SK-N-SH treated with all-trans-retinoic acid at 6 μM for 48 hours (cell line): ENCODE results near the gene TAS2R42.

ENCODE experiments used
- ATAC-seq: fragments of 200-7000 bp; cut with Tn5 transposase; 3 replicates; pipeline ENCODE4 v1.9.1; 2020; ENCODE audit warnings: mild to moderate bottlenecking, moderate library complexity
- ARNTL ChIP-seq: fragments of 450-650 bp; formaldehyde crosslinking; IDR thresholded peaks from 2 replicates; pipeline ENCODE4 v1.5.0; 2020; ENCODE audit warnings: low read depth, mild to moderate bottlenecking, moderate library complexity, borderline replicate concordance
- BACH2 ChIP-seq: fragments of 250-450 bp; sonication (Bioruptor Pico); IDR thresholded peaks from 2 replicates; pipeline ENCODE4 v1.9.0; 2021; ENCODE audit warnings: mild to moderate bottlenecking, borderline replicate concordance
- CREB5 ChIP-seq: fragments of 250-450 bp; sonication (Bioruptor Pico); IDR thresholded peaks from 2 replicates; pipeline ENCODE4 v1.5.1; 2020; ENCODE audit warnings: low read depth, mild to moderate bottlenecking, moderate library complexity
- CSDC2 ChIP-seq: fragments of 250-450 bp; sonication (Bioruptor Pico); IDR thresholded peaks from 2 replicates; pipeline ENCODE4 v1.5.0; 2020; ENCODE audit warnings: mild to moderate bottlenecking, moderate library complexity
- CSRNP3 ChIP-seq: fragments of 250-450 bp; sonication (Bioruptor Pico); IDR thresholded peaks from 2 replicates; pipeline ENCODE4 v1.5.1; 2021; ENCODE audit warnings: mild to moderate bottlenecking, moderate library complexity
- ESRRG ChIP-seq: fragments of 250-450 bp; sonication (Bioruptor Pico); IDR thresholded peaks from 2 replicates; pipeline ENCODE4 v1.6.1; 2021; ENCODE audit warnings: mild to moderate bottlenecking
- GLIS3 ChIP-seq: fragments of 250-450 bp; sonication (Bioruptor Pico); IDR thresholded peaks from 2 replicates; pipeline ENCODE4 v1.5.0; 2020; ENCODE audit warnings: mild to moderate bottlenecking, moderate library complexity
- ISL1 ChIP-seq: fragments of 250-450 bp; sonication (Bioruptor Pico); IDR thresholded peaks from 2 replicates; pipeline ENCODE4 v2.1.2; 2022; ENCODE audit warnings: mild to moderate bottlenecking, moderate library complexity
- POU6F1 ChIP-seq: fragments of 250-450 bp; sonication (Bioruptor Pico); IDR thresholded peaks from 2 replicates; pipeline ENCODE4 v1.8.0; 2021; ENCODE audit warnings: low read depth, mild to moderate bottlenecking, moderate library complexity, borderline replicate concordance
- PPARA ChIP-seq: fragments of 250-450 bp; sonication (Bioruptor Pico); IDR thresholded peaks from 2 replicates; pipeline ENCODE4 v1.5.0; 2020; ENCODE audit warnings: mild to moderate bottlenecking, borderline replicate concordance
- RARB ChIP-seq: fragments of 250-450 bp; sonication (Bioruptor Pico); IDR thresholded peaks from 2 replicates; pipeline ENCODE4 v1.8.0; 2021; ENCODE audit warnings: mild to moderate bottlenecking, moderate library complexity
- SNAI2 ChIP-seq: fragments of 250-450 bp; sonication (Bioruptor Pico); IDR thresholded peaks from 2 replicates; pipeline ENCODE4 v1.5.0; 2020; ENCODE audit warnings: mild to moderate bottlenecking, moderate library complexity
- TCF4 ChIP-seq: fragments of 250-450 bp; sonication (Bioruptor Pico); IDR thresholded peaks from 2 replicates; pipeline ENCODE4 v1.8.0; 2021; ENCODE audit warnings: mild to moderate bottlenecking, moderate library complexity, borderline replicate concordance
- TOX ChIP-seq: fragments of 250-450 bp; sonication (Bioruptor Pico); IDR thresholded peaks from 2 replicates; pipeline ENCODE4 v1.8.0; 2021; ENCODE audit warnings: mild to moderate bottlenecking, moderate library complexity, borderline replicate concordance
- TSHZ2 ChIP-seq: fragments of 250-450 bp; sonication (Bioruptor Pico); IDR thresholded peaks from 2 replicates; pipeline ENCODE4 v1.5.0; 2020; ENCODE audit warnings: mild to moderate bottlenecking, moderate library complexity
- ZC3H10 ChIP-seq: fragments of 250-450 bp; sonication (Bioruptor Pico); IDR thresholded peaks from 2 replicates; pipeline ENCODE4 v1.5.1; 2021; ENCODE audit warnings: mild to moderate bottlenecking, moderate library complexity
- ZFP3 ChIP-seq: fragments of 250-450 bp; sonication (Bioruptor Pico); IDR thresholded peaks from 2 replicates; pipeline ENCODE4 v1.5.0; 2020; ENCODE audit warnings: mild to moderate bottlenecking, moderate library complexity
- ZFP30 ChIP-seq: fragments of 450-650 bp; formaldehyde crosslinking; IDR thresholded peaks from 2 replicates; pipeline ENCODE4 v1.5.0; 2022; ENCODE audit warnings: mild to moderate bottlenecking, moderate library complexity
- ZNF565 ChIP-seq: fragments of 450-650 bp; formaldehyde crosslinking; conservative IDR thresholded peaks from 2 replicates; pipeline ENCODE4 v1.5.0; 2020; ENCODE audit warnings: low read depth, mild to moderate bottlenecking, moderate library complexity
- ZNF70 ChIP-seq: fragments of 450-650 bp; formaldehyde crosslinking; IDR thresholded peaks from 2 replicates; pipeline ENCODE4 v1.5.0; 2020; ENCODE audit warnings: mild to moderate bottlenecking, moderate library complexity
- ZNF8 ChIP-seq: fragments of 450-650 bp; formaldehyde crosslinking; IDR thresholded peaks from 2 replicates; pipeline ENCODE4 v1.5.0; 2020; ENCODE audit warnings: mild to moderate bottlenecking, moderate library complexity
- TF ChIP-seq, protein P1 (sequence below): fragments of 250-450 bp; sonication (Bioruptor Pico); IDR thresholded peaks from 2 replicates; pipeline ENCODE4 v1.8.0; 2020; ENCODE audit warnings: mild to moderate bottlenecking, moderate library complexity, borderline replicate concordance

Gene TAS2R42, protein sequence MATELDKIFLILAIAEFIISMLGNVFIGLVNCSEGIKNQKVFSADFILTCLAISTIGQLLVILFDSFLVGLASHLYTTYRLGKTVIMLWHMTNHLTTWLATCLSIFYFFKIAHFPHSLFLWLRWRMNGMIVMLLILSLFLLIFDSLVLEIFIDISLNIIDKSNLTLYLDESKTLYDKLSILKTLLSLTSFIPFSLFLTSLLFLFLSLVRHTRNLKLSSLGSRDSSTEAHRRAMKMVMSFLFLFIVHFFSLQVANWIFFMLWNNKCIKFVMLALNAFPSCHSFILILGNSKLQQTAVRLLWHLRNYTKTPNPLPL

DNA sequence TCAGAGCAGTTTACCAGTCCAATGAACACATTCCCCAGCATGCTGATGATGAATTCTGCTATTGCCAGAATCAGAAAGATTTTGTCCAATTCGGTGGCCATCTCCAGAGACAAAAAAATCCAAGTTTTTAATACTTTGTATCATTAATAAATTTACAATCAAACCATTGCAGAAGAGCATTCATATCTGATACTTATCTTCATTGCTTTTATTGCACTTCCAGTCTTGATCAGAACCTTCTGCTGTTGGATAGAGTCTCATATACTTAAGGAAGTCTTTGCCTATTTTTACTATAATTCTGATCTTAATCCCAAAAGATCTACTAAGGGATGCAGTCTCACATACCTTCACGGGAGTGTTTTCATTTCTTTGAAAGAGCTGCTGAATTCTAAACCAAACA is at the start of gene TAS2R42:
Gene TAS2R42 (minus strand): TSS at position 101 of the 400 bp plus-strand sequence. CDS start 0 bp downstream, at position 101.
- TF ChIP-seq TCF4 (CRISPR knock-in tag): no peak
- TF ChIP-seq BACH2 (CRISPR knock-in tag): no peak
- no peak for TF ChIP-seq ZC3H10
- no peak for TF ChIP-seq ZNF70 (CRISPR knock-in tag)
- no peak for TF ChIP-seq ISL1 (CRISPR knock-in tag)
- TF ChIP-seq CSRNP3: no peak
- TF ChIP-seq CREB5 (CRISPR knock-in tag): no peak
- TF ChIP-seq PPARA: no peak
- no peak for TF ChIP-seq ESRRG (CRISPR knock-in tag)
- TF ChIP-seq ZNF8 (CRISPR knock-in tag): no peak
- TF ChIP-seq TOX (CRISPR knock-in tag): no peak
- no peak for TF ChIP-seq RARB
- no peak for ATAC-seq

GRCh38 chr12:11233532-11233931 is 46.8 kb upstream of the TAS2R42 start:
- no peak for ATAC-seq
- TF ChIP-seq ARNTL (CRISPR knock-in tag) (no peak), ESRRG (CRISPR knock-in tag) (no peak), CSRNP3 (no peak), POU6F1 (CRISPR knock-in tag) (no peak), SNAI2 (CRISPR knock-in tag) (no peak), ZFP30 (no peak)

GRCh38 chr12:11228296-11228879 is 41.7 kb upstream of the TAS2R42 start:
- no peak for TF ChIP-seq BACH2 (CRISPR knock-in tag)
- TF ChIP-seq, protein P1, sequence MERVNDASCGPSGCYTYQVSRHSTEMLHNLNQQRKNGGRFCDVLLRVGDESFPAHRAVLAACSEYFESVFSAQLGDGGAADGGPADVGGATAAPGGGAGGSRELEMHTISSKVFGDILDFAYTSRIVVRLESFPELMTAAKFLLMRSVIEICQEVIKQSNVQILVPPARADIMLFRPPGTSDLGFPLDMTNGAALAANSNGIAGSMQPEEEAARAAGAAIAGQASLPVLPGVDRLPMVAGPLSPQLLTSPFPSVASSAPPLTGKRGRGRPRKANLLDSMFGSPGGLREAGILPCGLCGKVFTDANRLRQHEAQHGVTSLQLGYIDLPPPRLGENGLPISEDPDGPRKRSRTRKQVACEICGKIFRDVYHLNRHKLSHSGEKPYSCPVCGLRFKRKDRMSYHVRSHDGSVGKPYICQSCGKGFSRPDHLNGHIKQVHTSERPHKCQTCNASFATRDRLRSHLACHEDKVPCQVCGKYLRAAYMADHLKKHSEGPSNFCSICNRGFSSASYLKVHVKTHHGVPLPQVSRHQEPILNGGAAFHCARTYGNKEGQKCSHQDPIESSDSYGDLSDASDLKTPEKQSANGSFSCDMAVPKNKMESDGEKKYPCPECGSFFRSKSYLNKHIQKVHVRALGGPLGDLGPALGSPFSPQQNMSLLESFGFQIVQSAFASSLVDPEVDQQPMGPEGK (CRISPR knock-in tag): no peak
- TF ChIP-seq TOX (CRISPR knock-in tag): no peak
- TF ChIP-seq TSHZ2 (CRISPR knock-in tag): no peak
- no peak for TF ChIP-seq ZFP30
- TF ChIP-seq ISL1 (CRISPR knock-in tag): no peak
- no peak for TF ChIP-seq ZNF70 (CRISPR knock-in tag)
- TF ChIP-seq SNAI2 (CRISPR knock-in tag): no peak
- no peak for TF ChIP-seq ARNTL (CRISPR knock-in tag)
- no peak for TF ChIP-seq PPARA
- no peak for TF ChIP-seq GLIS3 (CRISPR knock-in tag)
- no peak for TF ChIP-seq ESRRG (CRISPR knock-in tag)
- no peak for TF ChIP-seq ZNF8 (CRISPR knock-in tag)
- no peak for TF ChIP-seq CSDC2 (CRISPR knock-in tag)
- no peak for TF ChIP-seq CREB5 (CRISPR knock-in tag)
- TF ChIP-seq ZNF565: no peak
- TF ChIP-seq TCF4 (CRISPR knock-in tag): no peak
- TF ChIP-seq ZFP3 (CRISPR knock-in tag): no peak
- ATAC-seq: peak; percentile 96
